GM10266 (cell line): Measurements from ENCODE around the gene RXFP4.

Experiments
- DNase-seq: peaks from one replicate; pipeline ENCODE4 v3.0.0; 2012; ENCODE audit errors: extremely low spot score
- TF ChIP-seq, protein P1 (sequence below): IDR thresholded peaks from 2 replicates; pipeline ENCODE4 v1.5.1; 2012; ENCODE audit warnings: mild to moderate bottlenecking, low read depth; ENCODE audit not compliant: control insufficient read depth, insufficient read depth; ENCODE audit errors: missing control alignments

The RXFP4 gene

DNA sequence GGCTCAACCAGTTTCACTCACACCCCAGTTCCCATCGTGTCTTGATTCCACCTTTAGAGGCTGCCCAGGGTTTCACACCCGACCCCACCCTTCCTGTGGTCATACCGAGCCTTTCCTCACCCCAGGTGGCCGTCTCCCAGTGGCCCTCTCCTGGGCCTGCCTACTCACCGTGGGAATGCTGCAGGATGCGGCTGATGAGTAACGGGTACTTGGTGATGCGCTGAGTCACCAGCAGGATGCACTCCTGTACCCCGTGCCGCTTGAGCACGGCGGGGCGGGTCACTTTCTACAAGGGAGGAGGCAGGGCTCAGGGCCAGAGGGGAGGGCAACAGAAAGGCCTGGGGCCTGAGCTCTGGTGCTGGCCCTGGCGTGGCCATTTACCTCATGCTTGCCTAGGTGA is 20.5 kb downstream of the RXFP4 start:
- TF ChIP-seq, protein P1, sequence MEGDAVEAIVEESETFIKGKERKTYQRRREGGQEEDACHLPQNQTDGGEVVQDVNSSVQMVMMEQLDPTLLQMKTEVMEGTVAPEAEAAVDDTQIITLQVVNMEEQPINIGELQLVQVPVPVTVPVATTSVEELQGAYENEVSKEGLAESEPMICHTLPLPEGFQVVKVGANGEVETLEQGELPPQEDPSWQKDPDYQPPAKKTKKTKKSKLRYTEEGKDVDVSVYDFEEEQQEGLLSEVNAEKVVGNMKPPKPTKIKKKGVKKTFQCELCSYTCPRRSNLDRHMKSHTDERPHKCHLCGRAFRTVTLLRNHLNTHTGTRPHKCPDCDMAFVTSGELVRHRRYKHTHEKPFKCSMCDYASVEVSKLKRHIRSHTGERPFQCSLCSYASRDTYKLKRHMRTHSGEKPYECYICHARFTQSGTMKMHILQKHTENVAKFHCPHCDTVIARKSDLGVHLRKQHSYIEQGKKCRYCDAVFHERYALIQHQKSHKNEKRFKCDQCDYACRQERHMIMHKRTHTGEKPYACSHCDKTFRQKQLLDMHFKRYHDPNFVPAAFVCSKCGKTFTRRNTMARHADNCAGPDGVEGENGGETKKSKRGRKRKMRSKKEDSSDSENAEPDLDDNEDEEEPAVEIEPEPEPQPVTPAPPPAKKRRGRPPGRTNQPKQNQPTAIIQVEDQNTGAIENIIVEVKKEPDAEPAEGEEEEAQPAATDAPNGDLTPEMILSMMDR: peak; percentile 15
- no peak for DNase-seq

DNA sequence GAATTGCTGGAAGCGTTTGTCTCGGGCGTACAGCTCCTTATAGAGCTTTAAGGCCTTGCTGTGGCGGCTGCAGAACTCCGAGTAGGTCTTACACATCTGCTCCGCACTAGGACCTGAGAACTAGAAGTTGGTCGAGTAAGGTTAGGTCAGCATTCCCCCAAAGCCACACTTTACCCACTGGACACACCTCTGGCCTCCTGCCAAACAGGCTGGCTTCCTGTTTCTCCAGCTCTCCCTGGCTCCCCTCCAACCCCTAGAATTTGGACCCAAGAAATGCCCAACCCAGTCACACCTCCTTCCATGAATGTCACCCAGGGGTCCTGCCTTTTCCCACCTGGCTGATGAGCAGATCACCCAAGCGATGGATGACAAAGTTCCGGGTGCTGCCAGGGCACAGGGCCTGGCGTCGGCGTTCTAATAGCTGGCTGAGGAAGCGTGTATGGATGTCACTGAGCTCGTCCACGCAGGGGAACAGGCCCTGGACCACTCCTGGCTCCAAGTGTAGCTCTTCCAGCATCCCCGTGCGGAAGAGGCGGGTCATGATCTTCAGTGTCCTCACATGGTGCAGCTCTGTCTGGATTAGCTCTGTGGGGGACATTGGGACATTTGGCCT is 21.3 kb downstream of the RXFP4 start:
- TF ChIP-seq, protein P1: no peak
- no peak for DNase-seq

DNA sequence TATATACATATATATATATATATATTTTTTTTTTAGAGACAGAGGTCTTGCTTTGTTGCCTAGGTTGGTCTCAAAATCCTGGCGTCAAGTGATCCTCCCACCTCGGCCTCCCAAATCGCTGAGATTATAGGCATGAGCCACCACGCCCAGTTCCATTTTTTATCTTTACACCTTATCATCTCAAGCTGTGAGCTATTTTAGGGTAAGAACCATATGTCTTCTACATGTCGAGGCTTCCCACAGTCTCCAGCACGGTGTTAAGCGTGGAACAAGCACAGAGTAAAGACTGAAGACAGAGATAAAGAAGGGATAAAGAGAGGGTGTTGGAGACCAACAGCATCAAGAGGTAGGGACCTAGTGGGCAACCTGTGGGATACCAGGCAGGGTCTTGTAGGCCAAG is 22.8 kb downstream of the RXFP4 start:
- TF ChIP-seq, protein P1: no peak
- no peak for DNase-seq

DNA sequence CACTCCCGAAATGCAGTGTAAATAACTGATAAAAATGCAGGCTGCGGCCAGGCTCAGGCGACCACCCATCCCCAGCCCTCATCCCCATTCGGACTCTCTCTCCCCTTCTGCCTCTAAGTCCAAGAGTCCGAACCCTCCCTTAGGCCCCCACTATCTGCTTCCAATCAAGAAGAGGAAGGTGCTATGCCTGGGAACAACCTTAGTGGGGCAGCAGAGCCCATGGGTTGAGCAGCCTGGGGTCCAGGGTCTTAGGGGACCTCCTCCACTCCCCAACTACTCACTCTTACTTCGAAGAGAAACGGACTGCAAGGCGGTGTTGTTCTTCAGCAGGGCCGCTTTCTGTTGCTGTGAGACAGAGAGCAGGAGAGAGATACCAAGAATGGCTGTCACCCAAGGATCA is 24.7 kb downstream of the RXFP4 start:
- DNase-seq: no peak
- TF ChIP-seq, protein P1: peak; percentile 24

DNA sequence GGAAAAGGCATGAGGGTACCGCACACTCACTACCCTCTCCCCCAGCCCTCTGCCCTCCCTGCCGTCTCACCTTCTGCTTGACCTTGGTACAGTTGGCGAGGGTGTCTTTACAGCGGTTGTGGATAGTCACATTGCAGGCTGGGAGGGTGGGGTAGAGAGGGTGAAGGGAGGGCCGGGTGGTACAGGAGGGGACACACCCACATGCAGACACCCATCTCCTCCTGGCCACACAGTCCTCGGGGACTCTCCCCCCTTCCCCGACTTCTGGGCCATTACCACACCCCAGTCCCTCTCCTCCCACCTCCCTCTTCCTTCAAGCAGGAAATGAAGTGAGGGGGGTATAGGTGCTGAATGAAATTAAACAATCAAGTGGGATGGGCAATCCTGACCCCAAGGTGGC is 25.3 kb downstream of the RXFP4 start:
- DNase-seq: no peak
- TF ChIP-seq, protein P1: no peak

DNA sequence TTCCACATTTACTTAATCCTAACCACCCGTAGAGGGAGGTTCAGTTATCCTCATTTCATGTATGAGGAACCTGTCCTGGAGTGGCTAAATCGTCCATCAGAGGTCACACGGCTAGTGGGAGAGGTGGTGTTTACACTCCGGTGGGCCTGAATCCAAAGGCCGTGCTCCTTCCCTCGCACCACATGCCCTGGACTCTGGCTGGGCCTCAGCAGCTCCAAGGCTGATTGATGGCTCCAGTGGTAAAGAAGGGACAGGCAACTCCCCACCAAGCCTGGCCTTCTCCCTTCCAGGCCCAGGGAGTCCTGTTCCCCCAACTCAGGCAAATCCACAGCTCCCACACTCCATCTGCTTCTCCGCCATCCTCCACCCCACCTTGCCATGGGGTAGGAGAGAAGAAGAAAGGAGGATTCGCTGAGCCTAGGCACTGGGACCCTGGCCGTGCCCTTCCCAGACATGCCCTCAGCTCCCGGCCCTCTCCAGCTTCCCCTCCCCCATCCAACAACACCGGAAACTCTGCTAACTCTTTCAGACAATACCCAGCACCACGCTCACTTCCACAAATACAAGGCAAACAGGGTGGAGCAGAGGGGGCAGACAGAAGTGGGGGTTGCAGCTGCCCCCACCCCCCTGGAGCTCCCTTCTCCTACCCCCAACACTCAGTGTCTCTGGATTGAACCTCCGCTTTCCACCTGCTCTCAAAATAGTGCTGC is 26.1 kb downstream of the RXFP4 start:
- TF ChIP-seq, protein P1: no peak
- no peak for DNase-seq

DNA sequence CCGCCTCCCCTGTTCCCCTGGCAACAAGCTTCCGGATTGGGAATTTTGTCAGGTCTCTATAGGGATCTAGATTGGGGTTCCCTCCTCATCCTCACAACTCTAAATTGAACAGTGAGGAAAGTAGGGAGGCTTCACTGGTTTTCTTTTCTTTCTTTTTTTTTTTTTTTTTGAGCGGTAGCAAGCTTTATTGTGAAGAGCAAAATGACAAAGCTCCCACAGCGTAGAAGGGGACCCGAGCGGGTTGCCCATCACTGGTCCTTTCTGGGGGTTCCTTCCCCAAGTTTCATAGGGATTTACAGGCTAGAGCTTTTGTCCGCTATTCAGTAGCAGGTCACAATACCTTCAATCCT is 26.6 kb downstream of the RXFP4 start:
- TF ChIP-seq, protein P1: no peak
- DNase-seq: no peak
